HK-2 (cell line): ENCODE results near the gene TMEM98.
"Not testable (repeated sequence)": the region's sequence is repeated elsewhere in the genome, so short reads cannot be mapped to it uniquely, and the experiment has no call there.

ENCODE experiments used
- DNase-seq: peaks from one replicate; pipeline ENCODE4 v3.0.0-alpha.2; 2018; ENCODE audit not compliant: unreplicated experiment

TMEM98 gene

DNA sequence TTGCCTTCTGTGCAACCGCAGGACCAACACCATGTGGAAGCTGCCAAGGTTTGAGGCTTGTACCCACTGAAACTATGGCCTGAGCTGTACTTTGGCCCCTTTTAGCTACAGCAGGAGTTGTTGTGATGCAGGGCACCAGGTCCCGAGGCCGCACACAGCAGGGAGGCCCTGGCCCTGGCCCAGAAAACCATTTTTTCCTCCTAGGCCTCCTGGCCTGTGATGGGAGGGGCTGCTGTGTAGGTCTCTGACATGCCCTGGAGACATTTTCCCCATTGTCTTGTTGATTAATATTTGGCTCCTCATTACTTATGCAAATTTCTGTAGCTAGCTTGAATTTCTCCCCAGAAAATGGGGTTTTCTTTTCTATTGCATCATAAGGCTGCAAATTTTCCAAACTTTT, 53.7 kb downstream of the TMEM98 start:
- not testable (repeated sequence) for DNase-seq

DNA sequence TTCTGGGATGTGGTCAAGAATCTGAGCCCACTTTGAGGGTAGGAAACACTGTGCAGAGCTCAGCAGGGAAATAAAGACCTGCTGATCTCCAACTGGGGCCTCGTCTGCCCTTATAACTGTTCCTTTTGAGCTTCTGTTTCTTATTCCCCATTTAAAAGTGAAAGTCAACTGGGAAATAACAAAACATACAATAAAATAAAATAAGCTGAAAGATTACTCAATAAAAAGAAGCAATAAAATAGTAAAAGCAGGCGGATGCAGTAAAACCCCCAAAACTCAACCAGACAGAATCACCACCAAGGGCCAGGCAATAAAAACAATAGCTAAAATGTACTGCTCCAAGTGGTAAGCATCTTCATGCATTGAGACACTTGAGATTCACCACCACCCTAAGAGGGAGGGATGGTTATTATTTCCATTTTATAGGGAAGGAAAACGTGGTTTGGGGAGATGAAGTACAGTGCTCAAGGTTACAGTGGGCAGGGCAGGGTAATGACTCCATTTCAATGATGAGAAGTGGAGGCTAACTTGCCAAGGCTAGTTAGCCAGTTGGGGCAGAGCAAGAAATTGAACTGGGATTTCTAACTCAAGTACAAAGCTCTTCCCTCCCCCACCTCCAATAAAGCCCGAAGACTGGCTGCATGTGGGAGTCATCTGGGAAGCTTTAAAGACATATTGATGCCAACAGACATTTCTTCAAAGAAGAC, 57.2 kb downstream of the TMEM98 start:
- no peak for DNase-seq

DNA sequence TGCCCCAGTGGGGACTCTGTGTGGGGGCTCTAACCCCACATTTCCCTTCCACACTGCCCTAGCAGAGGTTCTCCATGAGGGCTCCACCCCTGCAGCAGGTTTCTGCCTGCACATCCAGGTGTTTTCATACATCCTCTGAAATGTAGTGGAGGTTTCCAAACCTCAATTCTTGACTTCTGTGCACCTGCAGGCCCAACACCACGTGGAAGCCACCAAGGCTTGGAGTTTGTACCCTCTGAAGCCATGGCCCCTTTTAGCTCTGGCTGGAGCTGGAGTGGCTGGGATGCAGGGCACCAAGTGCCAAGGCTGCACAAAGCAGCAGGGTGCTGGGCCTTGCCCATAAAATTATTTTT, 59.5 kb downstream of the TMEM98 start:
- DNase-seq: not testable (repeated sequence)

DNA sequence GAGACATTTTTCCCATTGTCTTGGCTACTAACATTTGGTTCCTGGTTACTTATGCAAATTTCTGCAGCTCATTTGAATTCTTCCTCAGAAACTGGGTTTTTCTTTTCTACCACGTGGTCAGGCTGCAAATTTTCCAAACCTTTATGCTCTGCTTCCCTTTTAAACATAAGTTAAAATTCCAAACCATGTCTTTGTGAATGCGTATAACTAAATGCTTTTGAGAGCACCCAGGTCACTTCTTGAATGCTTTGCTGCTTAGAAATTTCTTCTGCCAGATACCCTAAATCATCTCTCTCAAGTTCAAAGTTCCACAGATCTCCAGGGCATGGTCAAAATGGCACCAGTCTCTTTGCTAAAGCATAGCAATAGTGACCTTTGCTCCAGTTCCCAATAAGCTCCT, 59.9 kb downstream of the TMEM98 start:
- DNase-seq: not testable (repeated sequence)

GRCh38 chr17:32988481-32989101, 60.6 kb downstream of the TMEM98 start:
- no peak for DNase-seq

DNA sequence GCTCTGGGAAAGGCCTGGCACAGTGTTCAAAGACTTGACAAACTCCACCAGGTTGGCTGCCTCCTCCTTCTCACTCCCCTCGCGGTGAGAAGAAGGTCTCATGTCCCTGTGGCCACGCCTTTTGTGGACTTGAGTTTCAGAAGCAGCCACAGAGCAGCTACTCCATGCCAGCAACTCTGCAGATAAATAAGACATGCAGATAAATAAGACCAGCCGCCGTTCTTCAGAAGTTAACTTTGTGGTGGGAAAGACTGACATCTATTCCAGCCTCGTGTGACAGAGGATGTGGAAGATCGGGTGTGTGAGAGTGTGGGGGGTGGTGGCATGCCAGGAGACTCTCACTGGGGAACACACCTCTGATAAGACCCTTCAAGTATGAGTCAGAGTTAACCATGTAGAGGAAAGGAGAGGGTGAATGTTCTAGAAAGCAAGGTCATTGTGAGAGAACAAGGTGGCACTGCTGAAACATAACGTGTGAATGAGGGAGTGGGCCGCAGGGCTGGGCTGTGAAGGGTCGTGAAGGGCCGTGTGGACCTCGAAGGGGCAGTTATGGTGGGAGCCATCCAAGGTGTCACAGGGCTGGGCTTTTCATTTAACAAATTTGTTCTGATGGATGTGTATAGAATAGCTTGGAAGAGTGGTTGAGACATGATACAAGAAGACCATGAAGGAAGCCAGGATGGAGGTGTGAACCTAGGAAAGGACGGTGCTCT, 64.5 kb downstream of the TMEM98 start:
- DNase-seq: no peak

- DNase-seq: no peak
Observed at GRCh38 chr17:32993977-32994376, 66.0 kb downstream of the TMEM98 start.
